ENCODE measurements around the gene FAM111B.
"Not testable (repeated sequence)": the region's sequence is repeated elsewhere in the genome, so short reads cannot be mapped to it uniquely, and the experiment has no call there.

Gene FAM111B, protein sequence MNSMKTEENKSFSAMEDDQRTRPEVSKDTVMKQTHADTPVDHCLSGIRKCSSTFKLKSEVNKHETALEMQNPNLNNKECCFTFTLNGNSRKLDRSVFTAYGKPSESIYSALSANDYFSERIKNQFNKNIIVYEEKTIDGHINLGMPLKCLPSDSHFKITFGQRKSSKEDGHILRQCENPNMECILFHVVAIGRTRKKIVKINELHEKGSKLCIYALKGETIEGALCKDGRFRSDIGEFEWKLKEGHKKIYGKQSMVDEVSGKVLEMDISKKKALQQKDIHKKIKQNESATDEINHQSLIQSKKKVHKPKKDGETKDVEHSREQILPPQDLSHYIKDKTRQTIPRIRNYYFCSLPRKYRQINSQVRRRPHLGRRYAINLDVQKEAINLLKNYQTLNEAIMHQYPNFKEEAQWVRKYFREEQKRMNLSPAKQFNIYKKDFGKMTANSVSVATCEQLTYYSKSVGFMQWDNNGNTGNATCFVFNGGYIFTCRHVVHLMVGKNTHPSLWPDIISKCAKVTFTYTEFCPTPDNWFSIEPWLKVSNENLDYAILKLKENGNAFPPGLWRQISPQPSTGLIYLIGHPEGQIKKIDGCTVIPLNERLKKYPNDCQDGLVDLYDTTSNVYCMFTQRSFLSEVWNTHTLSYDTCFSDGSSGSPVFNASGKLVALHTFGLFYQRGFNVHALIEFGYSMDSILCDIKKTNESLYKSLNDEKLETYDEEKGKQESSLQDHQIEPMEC

DNA sequence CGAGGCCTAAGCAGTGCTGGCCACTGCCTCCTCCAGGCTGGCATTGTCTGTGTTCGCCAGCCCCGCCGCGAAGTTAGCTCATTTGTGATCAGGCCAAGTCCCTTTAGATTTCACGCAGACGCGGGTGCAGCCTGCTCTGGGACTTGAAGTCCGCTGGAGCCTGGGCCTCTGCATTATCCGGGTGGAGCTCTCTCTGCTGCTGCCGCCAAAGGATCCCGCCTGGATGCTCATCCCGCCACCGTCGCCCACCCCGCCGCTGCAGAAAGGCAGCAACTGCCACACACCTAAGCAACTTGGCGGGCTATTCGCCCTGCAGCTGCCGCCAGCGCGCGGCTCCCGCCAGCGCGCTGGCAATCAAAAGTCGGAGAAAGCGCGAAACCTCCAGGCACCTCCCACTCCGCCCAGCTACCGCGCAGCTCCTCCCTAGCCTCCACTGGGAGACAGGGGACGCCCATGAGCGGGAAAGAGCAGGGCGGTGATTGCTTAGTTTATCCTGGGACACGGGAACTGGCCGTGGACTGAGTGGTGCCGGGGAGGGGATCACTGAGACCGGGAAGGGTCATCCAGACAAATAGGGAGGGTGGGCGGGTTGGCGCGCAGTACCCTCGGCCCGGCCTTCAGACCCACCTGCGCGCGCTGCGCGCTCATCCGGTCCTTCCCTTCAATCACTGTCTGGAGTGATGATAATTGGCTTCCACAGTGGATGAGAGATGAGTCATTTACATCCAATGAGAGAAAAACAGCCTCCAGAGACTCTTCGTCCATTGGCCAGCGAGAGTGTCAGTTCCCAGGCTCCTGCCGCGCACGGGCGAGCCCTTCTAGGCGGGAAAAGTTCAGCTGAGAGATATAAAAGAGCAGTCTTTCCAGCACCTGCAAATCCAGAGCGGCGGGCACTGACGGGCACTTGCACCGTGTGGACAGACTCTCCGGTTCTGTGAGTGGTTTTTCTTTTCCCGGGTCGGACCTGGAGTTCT is at the start of gene FAM111B:
Gene FAM111B (plus strand): TSS at position 875 of the 974 bp plus-strand sequence. CDS start 2,389 bp downstream, outside the sequence.
- DNase-seq (ENCODE audit: low read depth, low spot score) = peak; percentile 95

DNA sequence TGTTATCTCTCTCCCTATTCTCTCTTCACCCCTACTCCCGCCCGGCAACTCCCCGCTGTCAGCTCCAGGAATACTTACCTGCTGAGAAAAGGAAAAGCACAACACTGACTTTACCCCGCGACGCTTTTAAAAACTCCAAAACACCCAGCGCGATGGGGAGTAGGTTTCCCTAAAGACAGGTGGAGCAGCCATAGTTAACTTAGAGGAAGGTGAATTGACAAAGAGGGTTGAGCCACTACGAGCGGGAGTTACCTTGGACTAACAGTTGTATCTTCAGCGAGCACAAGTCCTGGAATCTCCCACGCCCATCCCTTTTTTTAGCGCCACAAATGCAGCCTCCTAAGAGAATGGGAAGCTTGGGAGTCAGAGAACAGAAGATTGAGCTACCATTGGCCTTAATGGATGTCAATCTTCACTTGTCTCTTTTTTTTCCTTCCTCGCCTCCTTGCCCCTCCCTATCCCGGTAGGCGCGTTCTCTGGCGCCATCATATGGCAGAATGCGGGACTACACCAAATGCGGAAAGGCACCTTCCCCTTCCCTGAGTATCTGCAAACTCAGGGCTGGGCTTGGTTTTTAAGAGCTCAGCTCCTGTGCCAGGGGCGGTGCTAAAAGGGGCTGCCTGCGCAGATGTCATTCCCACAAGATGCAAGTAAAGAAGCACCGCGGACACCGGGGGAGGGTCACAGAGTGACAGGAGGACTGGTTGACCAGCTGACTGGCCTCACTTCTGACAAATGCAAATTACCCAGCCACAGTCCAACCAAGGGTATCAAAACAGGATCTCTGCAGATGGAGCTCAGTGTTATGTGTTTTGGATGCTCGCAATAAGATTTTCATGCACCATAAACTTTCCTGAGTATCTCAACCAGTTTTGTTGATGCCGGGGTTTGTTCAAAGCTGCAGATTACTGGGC is 48.7 kb upstream of the FAM111B start:
- DNase-seq (ENCODE audit: low read depth, low spot score) = peak; percentile 98

DNA sequence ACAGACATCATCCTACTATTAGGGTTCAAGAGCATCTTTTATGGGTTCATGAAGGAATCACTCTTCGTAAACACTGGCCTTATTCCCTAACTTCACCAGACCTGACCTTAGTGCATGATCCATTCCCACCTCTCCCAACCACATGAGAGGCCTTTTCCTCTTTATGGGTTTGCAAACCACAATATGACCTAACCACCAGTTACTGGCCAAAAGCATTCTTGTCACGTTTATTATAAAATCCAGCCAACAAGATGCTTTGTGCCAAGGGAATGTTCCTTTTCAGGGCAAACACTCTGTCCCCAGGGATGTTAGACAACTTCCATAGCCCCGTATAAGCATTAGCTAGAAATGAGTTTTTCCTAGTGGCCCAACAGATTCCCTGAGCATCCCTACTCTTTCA is 46.9 kb upstream of the FAM111B start:
- DNase-seq (ENCODE audit: low read depth, low spot score) = not testable (repeated sequence)

DNA sequence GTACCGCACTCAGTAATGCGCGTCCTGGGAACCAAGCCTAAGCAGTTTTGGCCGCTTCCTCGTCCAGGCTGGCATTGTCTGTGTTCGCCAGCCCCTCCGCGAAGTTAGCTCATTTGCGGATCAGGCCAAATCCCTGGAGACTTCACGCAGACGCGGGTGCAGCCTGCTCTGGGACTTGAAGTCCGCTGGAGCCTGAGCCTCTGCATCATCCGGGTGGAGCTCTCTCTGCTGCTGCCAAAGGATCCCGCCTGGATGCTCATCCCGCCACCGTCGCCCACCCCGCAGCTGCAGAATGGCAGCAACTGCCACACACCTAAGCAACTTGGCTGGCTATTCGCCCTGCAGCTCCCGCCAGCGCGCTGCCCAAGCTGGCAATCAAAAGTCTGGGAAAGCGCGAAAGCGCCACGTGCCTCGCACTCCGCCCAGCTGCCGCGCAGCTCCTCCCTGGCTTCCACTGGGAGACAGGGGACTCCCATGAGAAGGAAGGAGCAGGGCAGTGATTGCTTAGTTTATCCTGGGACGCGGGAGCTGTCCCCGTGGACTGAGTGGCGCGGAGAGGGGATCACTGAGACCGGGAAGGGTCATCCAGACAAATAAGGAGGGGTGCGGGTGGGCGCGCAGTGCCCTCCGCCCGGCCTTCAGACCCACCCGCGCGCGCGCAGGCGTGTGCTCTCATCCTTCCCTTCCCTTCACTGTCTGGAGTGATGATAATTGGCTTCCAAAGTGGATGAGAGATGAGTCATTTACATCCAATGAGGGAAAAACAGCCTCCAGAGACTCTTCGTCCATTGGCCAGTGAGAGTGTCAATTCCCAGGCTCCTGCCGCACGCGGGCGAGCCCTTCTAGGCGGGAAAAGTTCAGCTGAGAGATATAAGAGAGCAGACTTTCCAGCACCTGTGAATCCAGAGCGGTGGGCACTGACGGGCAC is 44.2 kb upstream of the FAM111B start:
- no peak for DNase-seq (ENCODE audit: low read depth, low spot score)

DNA sequence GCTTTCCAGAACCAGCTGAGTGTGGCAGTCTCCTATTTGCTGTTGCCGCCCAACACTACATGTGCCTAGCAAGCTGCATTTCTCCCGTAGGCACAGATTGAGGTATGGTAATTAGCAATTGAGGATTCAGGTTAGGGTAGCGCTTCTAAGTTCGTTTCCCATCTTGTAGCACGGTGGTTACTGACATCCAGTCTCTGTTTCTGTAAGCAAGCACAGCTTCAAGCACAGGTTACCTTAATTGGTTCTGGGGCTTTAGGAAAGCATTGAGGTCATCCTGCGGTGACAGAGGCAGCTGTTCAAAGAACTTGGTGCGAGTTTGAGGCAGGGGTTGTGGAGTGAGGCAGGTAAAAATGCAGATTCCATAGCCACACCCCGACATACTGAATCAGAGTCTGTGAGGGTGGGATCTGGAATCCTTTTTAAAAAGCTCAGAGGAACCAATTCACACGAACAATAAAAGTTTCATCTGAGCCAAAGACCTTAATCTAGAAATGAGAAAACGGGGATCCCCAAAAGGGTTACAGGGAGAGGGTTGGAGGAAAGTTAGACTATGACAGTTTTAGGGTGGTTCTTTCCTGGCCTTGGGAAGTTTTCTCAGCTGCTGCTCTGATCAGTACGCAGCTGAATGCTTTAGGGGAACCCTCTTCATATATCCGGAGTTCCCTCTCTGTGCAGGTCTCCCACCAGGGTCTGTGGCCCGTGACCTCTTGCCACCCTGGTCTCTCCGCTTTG is 42.9 kb upstream of the FAM111B start:
- DNase-seq (ENCODE audit: low read depth, low spot score) = not testable (repeated sequence)

DNA sequence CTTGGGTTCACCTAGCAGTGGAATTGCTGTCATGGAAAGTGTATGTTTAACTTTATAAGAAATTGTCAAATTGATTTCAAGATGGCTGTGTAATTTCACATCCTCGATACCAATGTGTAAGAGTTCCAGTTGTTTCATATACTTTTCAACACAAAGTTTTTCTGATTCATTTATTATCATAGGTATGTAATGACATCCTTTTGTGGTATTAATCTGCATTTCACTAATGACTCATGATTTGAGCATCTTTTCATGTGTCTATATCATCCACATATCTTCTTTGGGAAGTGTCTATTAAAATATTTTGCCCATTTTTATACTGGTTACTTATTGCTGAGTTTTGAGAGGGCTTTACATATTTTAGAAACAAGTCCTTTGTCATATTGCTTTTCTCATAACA is 38.0 kb upstream of the FAM111B start:
- DNase-seq (ENCODE audit: low read depth, low spot score) = no peak

DNA sequence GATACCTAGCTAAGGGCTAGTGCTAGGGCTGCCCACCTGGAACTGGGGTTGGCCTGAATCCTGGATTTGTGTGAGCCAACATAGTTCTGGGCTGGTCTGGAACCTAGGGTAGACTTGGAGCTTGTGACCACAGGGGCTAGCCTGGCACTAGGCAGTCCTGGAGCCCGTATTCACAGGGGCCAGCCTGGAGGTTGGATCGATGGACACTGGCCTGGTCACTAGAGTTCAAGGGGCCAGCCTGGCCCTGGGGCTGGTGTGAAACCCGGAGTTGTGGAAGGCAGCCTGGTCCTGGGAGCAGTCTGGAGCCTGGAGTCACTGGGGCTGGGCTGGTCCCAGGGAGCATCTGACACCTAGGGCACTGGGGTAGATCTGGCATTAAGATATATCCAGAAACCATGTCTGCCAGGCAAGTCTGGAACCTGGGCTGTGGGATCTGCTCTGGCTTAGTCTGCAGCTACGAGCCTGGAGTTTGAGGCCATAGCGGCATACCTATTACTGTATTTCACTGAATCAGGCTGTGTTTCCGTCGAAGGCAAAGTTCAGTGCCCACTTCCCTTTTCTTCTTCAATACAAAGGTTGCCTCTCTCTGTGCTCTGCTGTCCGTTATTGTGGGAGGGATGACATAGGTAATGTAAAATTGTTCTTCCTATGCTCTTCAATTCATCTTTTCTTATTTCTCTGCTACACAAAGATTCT is 30.0 kb upstream of the FAM111B start:
- DNase-seq (ENCODE audit: low read depth, low spot score) = no peak

DNA sequence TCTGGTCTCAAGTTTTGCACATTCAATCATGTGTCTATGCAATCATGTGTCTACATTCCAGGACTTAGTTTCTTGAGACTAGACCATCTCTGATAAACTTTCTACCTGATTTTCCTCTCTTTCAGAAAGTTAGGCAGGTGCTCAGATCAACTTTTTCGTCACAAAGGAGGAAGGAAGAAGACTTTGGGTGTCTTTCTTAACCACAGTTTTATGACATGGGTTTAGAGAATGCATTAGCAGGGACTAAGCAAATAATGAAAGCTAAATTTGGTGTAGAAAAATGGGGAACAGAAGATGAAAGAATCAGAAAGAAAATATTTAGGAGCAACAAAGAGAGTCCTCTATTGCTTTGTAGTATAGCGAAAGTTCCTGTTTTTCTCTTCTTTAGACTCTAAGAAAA is 28.6 kb upstream of the FAM111B start:
- DNase-seq (ENCODE audit: low read depth, low spot score) = no peak

DNA sequence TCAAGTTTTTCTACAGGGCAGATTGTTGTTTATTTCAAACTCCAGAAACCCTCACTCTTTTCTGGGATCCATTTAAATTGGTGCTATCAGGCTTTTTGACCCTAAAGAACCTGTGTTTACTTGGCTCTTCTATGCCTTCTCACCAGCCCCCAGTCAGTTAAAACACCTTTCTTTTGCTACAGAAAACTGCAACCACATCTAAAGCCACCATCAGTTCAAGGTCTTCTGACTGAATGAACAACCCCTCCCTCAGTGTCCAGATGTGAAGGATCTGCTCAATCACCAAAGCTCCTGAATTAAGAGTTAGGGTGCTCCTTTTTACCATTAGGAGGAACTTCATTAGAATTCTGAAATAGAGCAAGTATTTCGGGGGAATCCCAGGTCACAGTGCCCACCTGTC is 28.0 kb upstream of the FAM111B start:
- no peak for DNase-seq (ENCODE audit: low read depth, low spot score)

DNA sequence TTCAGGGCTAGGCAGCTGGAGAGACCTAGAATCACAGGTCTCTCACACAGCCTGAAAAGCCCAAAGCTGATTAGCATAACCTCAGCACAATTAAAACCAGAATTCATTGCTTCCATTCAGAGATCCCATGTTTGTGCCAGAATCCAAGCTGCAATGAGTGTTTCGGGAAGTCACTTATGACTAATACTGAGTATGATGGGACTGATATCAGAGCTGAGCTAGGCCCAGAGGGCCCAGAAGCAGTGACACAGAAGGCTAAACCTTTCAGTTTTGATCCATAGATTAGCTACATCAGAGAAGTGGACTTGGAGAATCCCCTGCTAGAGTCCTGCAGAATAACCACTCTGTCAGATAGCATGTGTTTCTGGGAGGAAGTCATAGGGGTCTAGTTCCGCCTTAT is 26.6 kb upstream of the FAM111B start:
- not testable (repeated sequence) for DNase-seq (ENCODE audit: low read depth, low spot score)

DNA sequence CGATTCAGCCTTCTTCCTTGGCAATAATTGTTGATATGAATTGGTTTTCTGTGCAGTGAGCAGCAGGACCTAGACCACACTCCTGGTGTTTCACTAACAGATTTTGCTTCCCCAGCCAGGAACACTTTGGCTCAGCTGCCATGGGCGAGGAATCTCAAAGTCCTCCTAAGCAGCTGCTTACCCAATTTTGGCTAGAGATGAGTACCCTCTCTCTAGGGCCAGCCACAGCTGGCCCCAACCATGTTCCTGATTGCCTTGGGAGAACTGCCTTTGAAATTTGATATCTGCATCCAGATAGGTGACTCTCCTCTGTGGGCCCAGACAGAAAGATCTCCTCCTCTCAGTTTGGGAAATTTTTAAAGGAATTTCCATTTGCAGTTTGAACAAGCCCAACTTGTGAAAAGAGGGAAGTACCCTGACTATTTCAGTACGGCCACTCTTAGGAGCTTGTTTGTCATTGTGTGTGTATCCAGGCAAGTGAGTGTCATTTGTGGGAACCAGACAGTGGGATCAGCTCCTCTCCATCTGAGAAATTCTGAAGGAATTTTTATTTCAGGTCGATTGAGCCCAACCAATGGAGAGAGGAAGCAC is 25.5 kb upstream of the FAM111B start:
- DNase-seq (ENCODE audit: low read depth, low spot score) = not testable (repeated sequence)

DNA sequence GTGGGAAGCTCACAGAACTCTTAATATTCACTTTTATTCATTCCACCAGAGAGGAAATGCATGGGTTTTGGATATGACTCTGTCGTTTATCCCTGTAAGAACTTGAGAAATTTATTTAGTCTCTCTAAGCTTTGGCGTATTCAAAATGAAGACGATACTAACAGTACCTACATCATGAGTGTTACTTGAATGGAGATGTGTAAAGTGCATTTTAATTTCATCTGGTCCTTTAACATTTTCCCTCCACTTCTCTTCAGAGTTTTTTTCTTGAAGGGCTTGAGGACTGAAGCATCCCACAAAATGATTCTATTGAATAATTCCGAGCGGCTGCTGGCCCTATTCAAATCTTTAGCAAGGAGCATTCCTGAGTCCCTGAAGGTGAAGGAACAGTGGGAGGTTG is 21.0 kb upstream of the FAM111B start, which contains the start of gene GLYATL1B:
Gene GLYATL1B (plus strand): TSS at position 301 of the 400 bp plus-strand sequence. CDS start 0 bp downstream, at position 301.
- DNase-seq (ENCODE audit: low read depth, low spot score) = not testable (repeated sequence)

DNA sequence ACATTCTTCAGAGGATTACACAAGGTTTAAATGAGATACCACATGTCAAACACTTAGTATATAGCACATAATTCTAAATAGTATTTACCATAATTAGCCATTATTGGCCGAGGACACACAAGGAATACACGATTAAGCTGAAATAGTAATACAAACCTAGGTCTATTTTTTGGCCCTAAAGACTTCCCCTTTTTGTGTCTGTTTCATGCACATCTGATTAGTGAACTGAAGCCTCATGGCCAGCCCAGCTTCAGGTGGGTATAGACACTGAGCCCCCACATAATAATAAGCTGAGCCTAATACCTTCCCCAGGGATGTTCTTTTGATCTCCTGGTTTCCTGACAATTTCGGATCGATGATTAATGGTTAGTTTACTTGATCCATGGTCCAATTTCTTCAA is 18.9 kb upstream of the FAM111B start:
- no peak for DNase-seq (ENCODE audit: low read depth, low spot score)

DNA sequence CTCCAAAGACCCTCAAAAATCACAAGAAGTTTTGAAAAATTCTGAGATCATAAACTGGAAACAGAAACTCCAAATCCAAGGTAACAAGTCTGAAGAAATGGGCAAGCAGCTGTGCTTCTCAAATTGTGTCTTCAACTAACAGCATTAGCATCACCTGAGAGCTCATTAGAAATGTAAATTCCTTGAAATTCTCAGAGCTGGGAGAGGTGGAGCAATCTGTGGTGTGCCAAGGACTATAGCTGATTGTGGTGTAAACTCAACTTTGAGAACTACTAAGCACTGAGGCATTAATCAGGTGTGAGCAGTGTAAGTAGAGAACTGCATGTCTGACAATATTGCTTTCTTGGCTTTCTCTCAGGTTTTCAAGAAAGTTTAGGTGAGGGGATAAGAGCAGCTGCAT is 13.5 kb upstream of the FAM111B start:
- not testable (repeated sequence) for DNase-seq (ENCODE audit: low read depth, low spot score)

DNA sequence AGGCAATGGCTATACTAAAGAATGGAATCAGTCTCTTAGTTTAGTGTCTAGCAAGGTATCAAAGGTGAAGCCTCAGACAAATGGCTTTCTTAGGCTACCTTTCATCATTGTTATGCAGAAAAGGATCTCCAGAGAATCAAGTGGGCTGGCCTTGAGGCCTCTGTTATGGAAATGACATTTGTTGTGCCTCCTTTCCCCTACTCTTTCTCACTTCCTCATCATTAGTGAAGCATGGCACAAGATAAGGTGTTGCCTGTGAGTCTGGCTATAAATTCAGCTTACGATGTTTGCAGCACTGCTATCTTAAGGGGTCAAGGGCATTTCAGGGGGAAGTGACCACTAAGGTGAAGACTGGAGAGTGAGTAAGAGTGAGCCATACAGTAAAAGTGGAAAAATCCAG is 11.8 kb upstream of the FAM111B start:
- DNase-seq (ENCODE audit: low read depth, low spot score) = peak; percentile 27

DNA sequence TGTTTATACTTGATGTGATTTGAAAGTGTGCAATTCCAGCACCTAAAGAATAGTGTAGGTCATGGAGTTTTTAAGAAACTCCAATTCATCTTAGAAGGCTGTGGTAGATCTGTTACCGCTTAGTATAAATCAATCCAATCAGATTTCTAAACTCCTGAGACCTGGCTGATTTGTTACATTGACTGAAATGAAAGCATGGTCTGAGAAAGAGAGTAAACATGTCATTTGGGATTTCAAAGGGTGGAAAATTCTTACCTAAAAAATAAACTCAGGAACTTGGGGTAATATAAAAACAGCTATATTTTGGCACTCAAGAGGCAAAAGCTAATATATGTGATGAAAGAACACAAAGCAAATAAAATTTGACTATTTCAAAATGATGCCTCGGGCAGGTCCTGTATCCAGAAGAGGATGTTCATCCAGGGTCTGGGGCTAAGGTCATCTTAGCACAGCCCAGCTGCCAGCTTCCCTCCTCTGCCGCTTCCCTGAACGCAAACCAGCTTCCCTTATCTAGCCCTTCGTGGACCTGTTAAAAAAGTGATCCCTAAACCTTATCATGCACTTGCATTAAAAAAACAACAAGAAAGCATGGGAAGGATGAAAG is 11.0 kb upstream of the FAM111B start:
- DNase-seq (ENCODE audit: low read depth, low spot score) = not testable (repeated sequence)

DNA sequence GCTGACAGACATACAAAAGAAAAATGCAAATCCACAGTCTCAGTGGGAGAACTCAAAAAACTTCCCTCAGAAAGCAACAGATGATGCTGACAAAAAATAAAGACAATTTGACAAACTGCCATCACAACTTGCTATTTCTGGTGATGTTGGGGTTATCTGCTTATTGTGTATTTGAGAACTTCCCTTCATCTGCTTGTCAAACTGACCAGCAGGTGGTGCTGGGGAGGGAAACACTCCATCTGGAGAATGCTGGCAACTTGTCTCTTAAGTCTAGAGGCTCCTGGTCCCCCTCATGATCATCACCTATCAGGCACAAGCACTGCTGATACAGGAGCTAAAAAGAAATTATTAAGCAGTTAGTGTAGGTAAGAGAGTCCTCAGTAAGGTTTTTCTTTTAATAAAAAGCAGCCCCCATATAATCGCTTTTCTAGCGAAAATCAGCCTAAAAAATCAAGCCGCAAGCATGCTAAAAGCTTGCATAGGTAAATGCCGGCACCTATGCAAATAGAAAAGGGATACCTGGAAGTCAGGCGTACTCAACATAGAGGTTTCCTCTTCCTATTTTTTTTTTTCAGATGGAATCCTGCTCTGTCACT is 9.8 kb upstream of the FAM111B start:
- peak; percentile 42 for DNase-seq (ENCODE audit: low read depth, low spot score)

Data from ELF-1 (cell line).